ACC112 (cell line): ENCODE data around the gene FXYD1.
A peak's percentile ranks its signal among the peaks of the same experiment; 100 is the strongest.

Source experiments
- H2AFZ ChIP-seq: fragments of 200-600 bp; sonication (generic); one replicate; pipeline ENCODE4 v1.6.0; 2017; ENCODE audit warnings: antibody characterized with exemption, low read length; ENCODE audit not compliant: unreplicated experiment
- H3K27ac ChIP-seq: fragments of 200-600 bp; sonication (generic); 2 replicates; pipeline ENCODE4 v1.5.1; 2014; ENCODE audit warnings: low read depth, mild to moderate bottlenecking, antibody characterized with exemption, low read length, moderate library complexity
- H3K27me3 ChIP-seq: fragments of 200-600 bp; sonication (generic); 2 replicates; pipeline ENCODE4 v1.6.1; 2014; ENCODE audit warnings: mild to moderate bottlenecking, antibody characterized with exemption, low read length, moderate library complexity, mixed read lengths; ENCODE audit not compliant: insufficient read depth
- H3K36me3 ChIP-seq: fragments of 200-600 bp; sonication (generic); 2 replicates; pipeline ENCODE4 v1.6.1; 2016; ENCODE audit warnings: mild to moderate bottlenecking, antibody characterized with exemption, low read length, moderate library complexity, mixed read lengths; ENCODE audit not compliant: insufficient read depth
- H3K4me1 ChIP-seq: fragments of 200-600 bp; sonication (generic); one replicate; pipeline ENCODE4 v1.6.1; 2016; ENCODE audit warnings: low read length, mixed read lengths; ENCODE audit not compliant: insufficient read depth, unreplicated experiment, control insufficient read depth
- H3K4me3 ChIP-seq: fragments of 200-600 bp; sonication (generic); 2 replicates; pipeline ENCODE4 v1.5.1; 2014; ENCODE audit warnings: mild to moderate bottlenecking, low read depth, low read length
- H3K79me2 ChIP-seq: fragments of 200-600 bp; sonication (generic); one replicate; pipeline ENCODE4 v1.6.0; 2016; ENCODE audit warnings: low read length; ENCODE audit not compliant: control insufficient read depth, unreplicated experiment, insufficient read depth

Gene FXYD1

GRCh38 chr19:35118268-35119020, 20.2 kb upstream of the FXYD1 start:
- no peaks in the 10 kb centered on the region for H3K36me3 ChIP-seq
- peaks cover 28% of the 10 kb centered on the region for H3K4me1 ChIP-seq
- no peak overlapping the region for H2AFZ ChIP-seq

GRCh38 chr19:35119091-35119490, 19.5 kb upstream of the FXYD1 start:
- no peaks in the 10 kb centered on the region for H3K36me3 ChIP-seq

More at GRCh38 chr19:35118268-35119020, 20.2 kb upstream of the FXYD1 start:
- no peaks in the 10 kb centered on the region for H3K79me2 ChIP-seq
- no peak overlapping the region for H3K27ac ChIP-seq
- H3K27me3 ChIP-seq, result no peaks in the 10 kb centered on the region
- no peak overlapping the region for H3K4me3 ChIP-seq

GRCh38 chr19:35119578-35120155, 19.0 kb upstream of the FXYD1 start:
- Histone ChIP-seq H3K36me3 (no peaks in the 10 kb centered on the region), H3K4me3 (no peak overlapping the region), H3K27ac (no peak overlapping the region), H3K79me2 (no peaks in the 10 kb centered on the region), H3K4me1 (peaks cover 31% of the 10 kb centered on the region), H2AFZ (no peak overlapping the region), H3K27me3 (no peaks in the 10 kb centered on the region)

More at GRCh38 chr19:35119091-35119490, 19.5 kb upstream of the FXYD1 start:
- Histone ChIP-seq H3K27ac (no peak overlapping the region), H3K27me3 (no peaks in the 10 kb centered on the region), H3K4me1 (peaks cover 31% of the 10 kb centered on the region), H2AFZ (no peak overlapping the region), H3K4me3 (no peak overlapping the region), H3K79me2 (no peaks in the 10 kb centered on the region)

- no peak overlapping the region for H2AFZ ChIP-seq
- H3K4me1 ChIP-seq, result peaks cover 37% of the 10 kb centered on the region
- H3K36me3 ChIP-seq, result no peaks in the 10 kb centered on the region
- no peaks in the 10 kb centered on the region for H3K27me3 ChIP-seq
- no peak overlapping the region for H3K4me3 ChIP-seq
- peak overlapping the region; percentile 67 for H3K27ac ChIP-seq
- no peaks in the 10 kb centered on the region for H3K79me2 ChIP-seq
Measured at GRCh38 chr19:35120492-35120891, 18.1 kb upstream of the FXYD1 start.

GRCh38 chr19:35120898-35121297, 17.7 kb upstream of the FXYD1 start:
- peaks cover 37% of the 10 kb centered on the region for H3K4me1 ChIP-seq
- H3K79me2 ChIP-seq, result no peaks in the 10 kb centered on the region
- no peaks in the 10 kb centered on the region for H3K36me3 ChIP-seq
- no peak overlapping the region for H2AFZ ChIP-seq
- no peaks in the 10 kb centered on the region for H3K27me3 ChIP-seq
- peak overlapping the region; percentile 67 for H3K27ac ChIP-seq
- H3K4me3 ChIP-seq, result no peak overlapping the region

- Histone ChIP-seq H3K79me2 (no peaks in the 10 kb centered on the region), H3K27me3 (no peaks in the 10 kb centered on the region), H3K4me1 (peaks cover 37% of the 10 kb centered on the region), H3K27ac (peak overlapping the region; percentile 90), H3K36me3 (no peaks in the 10 kb centered on the region), H3K4me3 (peak overlapping the region; percentile 89), H2AFZ (no peak overlapping the region)
Measured at GRCh38 chr19:35122687-35123551, 15.7 kb upstream of the FXYD1 start.

- peaks cover 37% of the 10 kb centered on the region for H3K4me1 ChIP-seq
- H3K79me2 ChIP-seq, result no peaks in the 10 kb centered on the region
- H3K4me3 ChIP-seq, result peak overlapping the region; percentile 89
- H3K36me3 ChIP-seq, result no peaks in the 10 kb centered on the region
- peak overlapping the region; percentile 90 for H3K27ac ChIP-seq
- no peaks in the 10 kb centered on the region for H3K27me3 ChIP-seq
- H2AFZ ChIP-seq, result no peak overlapping the region
Measured at GRCh38 chr19:35123573-35123972, 15.1 kb upstream of the FXYD1 start.

- peak overlapping the region; percentile 90 for H3K27ac ChIP-seq
- H3K4me3 ChIP-seq, result peak overlapping the region; percentile 89
- H3K27me3 ChIP-seq, result no peaks in the 10 kb centered on the region
- H2AFZ ChIP-seq, result peak overlapping the region; percentile 76
- no peaks in the 10 kb centered on the region for H3K36me3 ChIP-seq
- no peaks in the 10 kb centered on the region for H3K79me2 ChIP-seq
- H3K4me1 ChIP-seq, result peaks cover 37% of the 10 kb centered on the region
Measured at GRCh38 chr19:35124098-35125060, 14.2 kb upstream of the FXYD1 start.

GRCh38 chr19:35125270-35125717, 13.3 kb upstream of the FXYD1 start:
- Histone ChIP-seq H3K27me3 (no peaks in the 10 kb centered on the region), H3K4me1 (peaks cover 34% of the 10 kb centered on the region), H2AFZ (no peak overlapping the region), H3K4me3 (no peak overlapping the region; the same call in 1 of the 2 replicates), H3K79me2 (no peaks in the 10 kb centered on the region), H3K36me3 (no peaks in the 10 kb centered on the region), H3K27ac (no peak overlapping the region)
